OCI-LY7 (cell line): ENCODE data around the gene SLC41A3.

Experiments
- CTCF ChIP-seq: fragments of 200-600 bp; sonication (generic); conservative IDR thresholded peaks from 2 replicates; pipeline ENCODE4 v1.5.1; 2014; ENCODE audit warnings: mild to moderate bottlenecking, antibody characterized with exemption, low read length, moderate library complexity, mixed read lengths
- EZH2phosphoT487 ChIP-seq: fragments of 200-600 bp; sonication (generic); IDR thresholded peaks from 2 replicates; pipeline ENCODE4 v1.6.1; 2018; ENCODE audit warnings: low read depth, borderline replicate concordance, mild to moderate bottlenecking, mixed run types, antibody characterized with exemption, low read length, moderate library complexity, mixed read lengths

- TF ChIP-seq CTCF (no peak), EZH2phosphoT487 (no peak)
Measured at GRCh38 chr3:126057936-126058335, 26.0 kb downstream of the SLC41A3 start.
